Superior temporal gyrus (tissue), 1 donor: ENCODE data around the gene ST6GALNAC5.
"Not testable (repeated sequence)": the region's sequence is repeated elsewhere in the genome, so short reads cannot be mapped to it uniquely, and the experiment has no call there.

Experiments used
- DNase-seq: peaks from one replicate; pipeline ENCODE4 v3.0.0-alpha.2; 2016; ENCODE audit errors: extremely low spot score

Gene ST6GALNAC5

GRCh38 chr1:76867342-76868130 lies at the start of gene ST6GALNAC5:
Gene ST6GALNAC5 (plus strand): TSS chr1:76867480.
- DNase-seq = no peak

GRCh38 chr1:76820028-76820427 lies 47.3 kb upstream of the ST6GALNAC5 start:
- no peak for DNase-seq

GRCh38 chr1:76822961-76823360 lies 44.3 kb upstream of the ST6GALNAC5 start:
- not testable (repeated sequence) for DNase-seq

- peak; percentile 15 for DNase-seq
Measured at GRCh38 chr1:76824106-76824505, 43.2 kb upstream of the ST6GALNAC5 start.

GRCh38 chr1:76826072-76826845 lies 41.0 kb upstream of the ST6GALNAC5 start:
- DNase-seq = no peak

- DNase-seq = no peak
Measured at GRCh38 chr1:76827066-76827465, 40.2 kb upstream of the ST6GALNAC5 start.

- DNase-seq = no peak
Measured at GRCh38 chr1:76830373-76830772, 36.9 kb upstream of the ST6GALNAC5 start.

GRCh38 chr1:76832521-76832920 lies 34.8 kb upstream of the ST6GALNAC5 start:
- no peak for DNase-seq

- DNase-seq = no peak
Measured at GRCh38 chr1:76833151-76833550, 34.1 kb upstream of the ST6GALNAC5 start.

- no peak for DNase-seq
Measured at GRCh38 chr1:76833856-76834255, 33.4 kb upstream of the ST6GALNAC5 start.

GRCh38 chr1:76835203-76835602 lies 32.1 kb upstream of the ST6GALNAC5 start:
- no peak for DNase-seq

- no peak for DNase-seq
Measured at GRCh38 chr1:76840278-76840677, 27.0 kb upstream of the ST6GALNAC5 start.

- no peak for DNase-seq
Measured at GRCh38 chr1:76841460-76841859, 25.8 kb upstream of the ST6GALNAC5 start.

GRCh38 chr1:76843821-76844464 lies 23.3 kb upstream of the ST6GALNAC5 start:
- no peak for DNase-seq

GRCh38 chr1:76854255-76854654 lies 13.0 kb upstream of the ST6GALNAC5 start:
- DNase-seq = no peak

GRCh38 chr1:76856104-76856503 lies 11.2 kb upstream of the ST6GALNAC5 start:
- no peak for DNase-seq

GRCh38 chr1:76857138-76857537 lies 10.1 kb upstream of the ST6GALNAC5 start:
- DNase-seq = no peak

GRCh38 chr1:76857973-76858372 lies 9.3 kb upstream of the ST6GALNAC5 start:
- DNase-seq = no peak

GRCh38 chr1:76861149-76861548 lies 6.1 kb upstream of the ST6GALNAC5 start:
- no peak for DNase-seq

- no peak for DNase-seq
Measured at GRCh38 chr1:76862447-76862846, 4.8 kb upstream of the ST6GALNAC5 start.

GRCh38 chr1:76864383-76864782 lies 2.9 kb upstream of the ST6GALNAC5 start:
- DNase-seq = no peak

- DNase-seq = no peak
Measured at GRCh38 chr1:76865696-76866286, 1.5 kb upstream of the ST6GALNAC5 start.
